GM19324 (cell line): ENCODE measurements around the gene PLXND1.

ENCODE experiments used
- ATAC-seq: cut with Tn5 transposase; IDR thresholded peaks from one replicate; pipeline ENCODE4 v1.9.1; 2021; ENCODE audit warnings: mild to moderate bottlenecking, moderate library complexity; ENCODE audit not compliant: unreplicated experiment, low FRiP score

The PLXND1 gene

DNA sequence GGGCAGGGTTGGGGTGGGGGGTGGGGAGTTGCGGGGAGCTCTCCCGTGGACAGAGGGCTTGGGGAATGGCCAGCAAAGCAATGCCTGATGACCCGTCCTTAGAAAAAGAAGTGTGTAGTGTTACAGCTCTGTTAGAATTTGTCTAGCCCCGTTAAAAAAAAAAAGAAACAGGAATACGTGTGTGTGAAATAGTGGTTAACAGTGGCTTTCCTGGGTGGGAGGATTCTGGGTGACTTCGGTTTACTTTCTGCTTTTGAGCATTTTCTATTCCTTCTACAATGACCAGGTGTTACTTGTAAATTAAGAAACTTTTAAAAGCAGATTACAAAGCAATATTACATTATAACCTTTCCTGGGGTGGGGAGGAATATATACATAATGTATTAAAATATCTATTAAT lies 38.5 kb downstream of the PLXND1 start:
- no peak for ATAC-seq

DNA sequence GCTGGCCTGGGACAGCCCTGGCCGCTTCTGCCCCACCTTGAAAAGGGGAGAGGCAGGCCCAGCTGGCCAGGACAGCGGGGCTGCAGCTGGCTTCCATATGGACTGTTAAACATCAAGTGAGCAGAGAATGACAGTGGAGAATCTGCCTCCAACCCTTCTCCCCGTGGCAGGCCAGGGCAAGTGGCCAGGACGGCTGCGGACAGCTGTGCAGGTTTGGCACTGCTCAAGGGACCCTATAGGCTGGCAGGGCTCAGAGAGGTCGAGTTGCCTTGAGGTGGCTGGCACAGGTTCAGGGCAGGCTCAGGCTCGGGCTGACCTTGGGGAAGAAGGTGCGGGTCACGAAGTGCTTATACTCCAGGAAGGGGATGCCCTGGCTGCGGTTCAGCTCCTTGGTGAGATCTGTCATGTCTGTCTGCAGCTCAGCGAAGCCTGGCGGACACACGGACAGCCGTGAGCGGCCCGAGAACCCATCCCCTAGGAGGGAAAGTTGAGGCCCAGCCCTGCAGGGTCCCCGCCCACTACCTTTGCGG lies 39.2 kb downstream of the PLXND1 start:
- no peak for ATAC-seq

DNA sequence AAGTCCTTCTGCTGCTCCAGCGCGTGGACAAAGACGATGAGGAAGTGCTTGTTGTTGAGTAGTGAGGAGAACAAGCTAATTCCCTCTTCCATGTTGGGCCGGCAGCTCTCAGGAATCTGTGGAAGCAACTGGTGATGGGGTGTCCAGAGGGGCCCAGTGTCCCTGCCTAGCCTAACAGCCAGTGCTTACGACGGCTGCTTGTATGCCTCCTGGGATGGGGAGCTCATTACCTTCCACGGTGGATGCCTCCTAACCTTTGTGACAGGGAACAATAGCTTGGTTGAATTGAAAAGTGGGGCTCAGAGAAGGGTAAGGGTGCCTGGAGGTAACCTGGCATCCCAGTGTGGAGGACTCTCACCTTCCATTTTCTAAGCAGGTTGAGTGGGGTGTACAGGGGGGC lies 40.6 kb downstream of the PLXND1 start:
- no peak for ATAC-seq

DNA sequence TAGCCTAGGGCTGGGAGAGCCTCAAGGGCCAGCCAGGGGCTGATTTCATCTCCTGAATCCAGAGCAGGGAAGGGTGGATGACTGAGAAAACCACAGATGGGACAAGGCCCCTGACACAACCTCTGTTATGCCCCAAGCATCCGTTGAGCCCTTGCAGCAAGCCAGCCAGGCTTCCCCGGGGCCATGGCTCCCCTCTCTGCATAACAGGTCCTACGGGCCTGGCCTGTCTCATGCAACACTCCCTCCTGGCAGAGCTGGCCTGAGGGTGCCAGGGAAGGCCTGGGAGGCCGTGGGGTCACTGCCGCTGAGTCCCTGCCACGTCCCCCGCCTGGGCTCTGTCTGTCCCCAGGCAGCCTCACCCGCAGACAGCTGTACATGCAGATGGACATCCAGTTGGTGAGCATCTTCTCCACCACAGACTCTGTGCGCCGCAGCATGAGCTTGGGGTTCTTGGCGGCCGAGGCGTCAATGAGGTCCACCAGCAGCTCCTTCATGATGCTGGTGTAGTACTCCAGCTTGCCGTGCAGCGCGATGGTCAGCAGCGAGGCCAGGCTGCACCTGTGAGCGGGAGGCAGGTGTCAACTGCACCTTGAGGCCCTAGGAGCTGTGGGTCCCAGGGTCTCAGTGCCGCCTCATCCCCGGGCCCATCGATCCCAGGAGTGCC lies 41.4 kb downstream of the PLXND1 start:
- ATAC-seq = no peak

DNA sequence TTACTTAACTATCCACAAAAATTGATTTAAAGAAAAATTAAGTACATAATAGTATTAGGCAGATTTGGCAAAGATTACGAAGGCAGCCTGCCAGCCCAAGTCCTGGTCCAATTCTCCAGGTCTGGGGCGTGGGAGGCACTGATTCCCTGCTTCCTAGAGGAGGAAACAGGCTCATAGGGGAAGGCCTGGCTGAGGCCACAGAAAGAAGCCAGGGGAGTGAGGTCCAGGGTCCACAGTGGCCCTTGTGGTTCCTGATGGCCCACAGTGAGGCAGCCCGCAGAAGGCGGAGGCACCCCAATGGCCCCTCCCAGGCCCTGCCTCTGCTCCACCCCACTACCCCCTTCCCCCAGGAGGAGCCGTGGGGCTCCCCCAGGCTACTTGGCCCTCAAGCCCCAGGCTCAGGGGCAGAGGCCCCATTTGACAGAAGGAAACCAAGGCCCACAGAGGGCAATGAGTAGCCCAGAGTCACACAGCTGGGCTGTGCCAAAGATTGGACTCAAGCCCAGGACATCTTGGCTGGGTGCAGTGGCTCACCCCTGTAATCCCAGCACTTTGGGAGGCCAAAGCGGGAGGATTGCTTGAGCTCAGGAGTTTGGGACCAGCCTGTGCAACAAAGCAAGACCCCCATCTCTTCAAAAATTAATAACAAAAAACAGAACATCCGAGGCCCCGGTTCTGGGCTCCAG lies 42.5 kb downstream of the PLXND1 start:
- no peak for ATAC-seq

DNA sequence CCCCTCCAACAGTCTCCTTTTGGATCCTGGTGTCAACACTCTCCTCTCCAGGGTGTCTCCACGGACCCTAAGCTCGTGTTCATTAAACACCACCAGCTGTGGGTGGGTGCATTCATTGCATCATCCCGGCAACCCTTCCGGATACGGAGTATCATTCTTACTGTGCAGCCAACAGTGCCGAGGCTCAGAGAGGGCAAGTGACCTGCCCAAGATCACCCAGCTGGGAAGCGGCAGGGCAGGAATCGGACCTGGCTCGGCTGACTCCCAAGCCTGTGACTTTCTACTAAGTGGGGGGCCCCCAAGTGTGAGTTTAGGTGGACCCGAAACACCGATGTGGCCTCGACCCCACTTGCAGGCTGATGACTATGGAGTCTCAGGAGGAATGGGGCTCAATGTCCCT lies 43.1 kb downstream of the PLXND1 start:
- ATAC-seq = no peak

DNA sequence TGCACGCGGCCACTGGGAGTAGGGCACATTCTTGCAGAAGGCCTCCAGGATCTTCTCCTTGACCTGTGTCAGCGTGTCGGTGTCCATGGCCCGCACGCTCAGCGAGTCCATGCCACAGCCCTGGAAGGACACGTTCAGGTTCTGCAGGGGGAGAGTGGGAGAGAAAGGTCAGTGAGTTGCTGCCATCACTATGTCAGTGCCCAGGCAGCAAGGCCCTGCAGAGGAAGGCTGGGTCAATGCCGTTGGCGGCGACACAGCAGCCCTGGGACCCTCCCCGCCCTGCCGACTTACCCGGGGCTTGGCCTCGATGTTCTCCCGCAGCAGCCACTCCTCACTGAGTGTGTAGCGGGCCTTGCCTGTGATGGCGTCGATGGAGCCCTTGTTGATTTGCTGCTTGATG lies 43.7 kb downstream of the PLXND1 start:
- ATAC-seq = no peak

DNA sequence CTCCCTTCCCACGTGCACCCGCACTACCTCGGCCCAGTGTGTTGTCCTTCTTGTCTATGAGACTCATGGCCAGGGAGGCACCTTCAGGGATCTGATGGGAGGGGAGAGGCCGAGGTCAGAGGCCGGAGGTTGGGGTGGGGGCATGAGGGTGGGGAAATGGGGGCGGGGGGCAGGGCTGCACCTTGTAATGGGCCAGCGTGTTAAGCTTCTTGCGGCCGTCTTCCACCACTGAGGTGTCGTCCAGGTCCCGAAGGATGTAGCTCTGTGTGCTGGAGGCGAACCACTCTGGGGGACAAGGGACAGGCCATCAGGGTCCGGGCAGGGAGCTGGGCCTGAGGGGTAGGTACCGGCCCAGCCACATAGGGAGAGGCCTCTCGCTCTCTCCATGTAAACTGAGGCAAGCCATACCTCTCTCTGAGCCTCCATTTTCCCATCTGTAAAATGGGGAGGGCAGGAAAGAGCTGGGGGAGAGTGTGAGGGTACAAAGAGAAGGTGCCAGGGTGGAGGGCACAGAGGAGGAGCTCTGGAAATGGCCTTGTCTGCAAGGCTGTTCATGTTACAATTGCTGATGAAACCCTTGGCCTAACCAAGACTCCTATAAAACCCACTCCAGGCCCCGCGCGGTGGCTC lies 44.7 kb downstream of the PLXND1 start:
- ATAC-seq = no peak

DNA sequence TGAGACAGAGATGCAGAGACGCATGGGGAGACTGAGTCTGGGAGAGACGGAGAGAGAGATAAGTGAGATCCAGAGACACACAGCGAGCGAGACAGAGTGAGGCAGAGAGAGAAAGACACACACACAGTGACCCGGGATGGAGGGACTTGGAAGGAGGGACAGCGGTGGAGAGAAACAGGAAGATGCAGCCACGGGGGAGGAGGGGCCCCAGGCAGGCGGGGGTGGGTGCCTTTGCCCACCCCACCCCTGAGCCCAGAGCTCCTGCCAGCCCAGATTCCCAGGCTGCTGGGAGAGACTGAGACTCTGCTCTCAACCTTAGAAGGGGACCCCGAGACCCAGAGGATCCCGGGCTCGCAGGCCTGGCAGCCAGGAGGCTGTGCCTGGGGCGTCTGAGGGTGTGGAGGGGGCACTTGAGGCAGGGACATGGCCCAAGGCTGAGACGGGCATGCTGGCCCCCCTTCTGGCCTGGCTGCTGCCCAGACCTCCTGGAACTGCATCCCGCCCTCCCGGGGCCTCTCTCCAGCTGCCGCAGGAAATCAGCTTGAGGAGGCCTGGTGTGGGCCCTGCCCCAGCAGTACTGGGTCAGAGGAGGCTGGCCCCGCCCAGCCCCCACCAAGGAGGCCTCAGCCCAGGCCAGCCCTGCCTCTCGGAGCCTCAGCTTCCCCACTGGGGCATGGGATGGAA lies 45.4 kb downstream of the PLXND1 start:
- ATAC-seq = no peak

DNA sequence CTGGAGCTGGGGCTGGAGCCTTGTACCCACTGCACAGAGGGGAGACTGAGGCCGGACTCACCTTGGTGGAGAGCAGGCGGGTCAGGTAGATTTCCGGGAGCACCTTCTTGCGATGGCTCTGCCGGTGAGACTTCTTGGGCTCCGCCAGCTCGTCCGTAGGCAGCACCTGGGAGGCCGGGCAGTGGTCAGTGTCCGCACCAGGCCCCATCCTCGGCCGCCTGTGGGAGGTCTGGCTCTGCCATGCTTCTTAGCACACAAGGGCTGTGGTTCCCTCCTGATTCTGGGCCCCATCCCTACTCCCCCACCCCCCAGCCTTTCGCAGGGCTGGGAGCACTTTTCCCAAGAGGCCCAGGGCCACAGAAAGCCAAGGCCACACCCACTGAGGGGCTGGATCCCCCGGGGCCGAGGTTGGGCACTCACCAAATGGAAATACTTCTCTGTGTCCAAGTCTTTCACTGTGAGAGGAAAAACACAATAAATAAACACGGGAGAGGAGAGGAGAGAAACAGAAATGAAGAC lies 46.1 kb downstream of the PLXND1 start:
- no peak for ATAC-seq

DNA sequence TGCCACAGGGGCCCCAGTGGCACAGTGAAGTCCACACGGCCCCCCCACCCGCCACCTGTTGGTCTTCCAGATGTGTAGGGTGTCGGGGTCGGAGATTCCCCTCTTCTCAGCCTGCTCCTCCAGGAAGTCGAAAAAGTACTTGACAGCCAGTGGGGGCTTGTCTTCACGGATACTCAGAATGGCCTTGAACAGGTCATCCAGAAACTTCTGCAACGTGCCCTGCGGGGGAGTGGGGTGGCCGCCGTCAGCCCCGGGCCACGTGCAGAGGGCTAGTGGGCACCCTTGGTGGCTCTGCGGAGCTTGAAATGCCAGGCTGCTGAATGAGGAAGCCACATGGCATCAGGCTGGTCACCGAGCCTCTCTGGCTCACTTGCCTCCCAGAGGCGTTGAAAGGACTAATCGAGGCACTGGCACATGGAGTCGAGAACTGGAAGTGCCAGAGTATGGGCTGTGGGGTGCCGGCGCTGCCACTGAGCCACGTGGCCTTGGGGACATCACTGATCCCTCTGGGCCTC lies 46.9 kb downstream of the PLXND1 start:
- ATAC-seq = no peak

DNA sequence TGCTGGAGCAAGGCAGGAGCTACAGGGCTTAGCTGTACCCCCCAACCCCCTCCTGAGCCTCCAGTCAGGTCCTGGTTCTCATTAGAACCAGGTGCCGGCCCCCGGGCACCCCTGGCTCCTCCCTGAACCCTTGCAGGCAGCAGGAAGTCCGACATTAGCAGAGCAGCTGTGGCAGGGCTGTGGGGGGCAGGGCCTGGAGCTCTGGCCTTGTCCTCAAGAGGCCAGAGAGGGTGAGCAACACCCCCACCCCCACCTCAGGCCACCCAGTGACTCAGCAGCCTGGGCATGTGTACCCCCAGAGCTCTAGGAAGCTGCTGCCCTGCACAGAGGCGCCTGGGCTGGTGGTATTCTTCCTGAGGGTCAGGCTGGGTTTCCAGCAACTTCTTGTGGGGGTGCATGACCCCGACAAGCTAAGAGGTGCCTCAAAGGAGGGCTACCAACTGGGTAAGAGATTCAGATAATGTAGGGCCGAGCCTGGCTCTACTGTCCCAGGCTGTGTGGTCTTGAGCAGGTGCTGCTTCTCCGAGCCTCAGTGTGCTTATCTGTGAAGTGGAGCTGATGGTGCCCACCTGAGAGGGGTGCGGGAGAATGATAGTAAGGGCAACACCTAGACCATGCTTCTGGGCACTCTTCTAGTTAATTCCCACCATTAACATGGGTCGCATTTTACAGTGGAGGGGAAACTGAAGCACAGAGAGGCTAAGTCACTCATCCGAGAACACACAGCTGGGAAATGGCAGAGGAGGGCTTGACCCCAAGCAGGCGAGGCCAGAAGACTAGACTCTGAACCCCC lies 47.5 kb downstream of the PLXND1 start:
- ATAC-seq = no peak

DNA sequence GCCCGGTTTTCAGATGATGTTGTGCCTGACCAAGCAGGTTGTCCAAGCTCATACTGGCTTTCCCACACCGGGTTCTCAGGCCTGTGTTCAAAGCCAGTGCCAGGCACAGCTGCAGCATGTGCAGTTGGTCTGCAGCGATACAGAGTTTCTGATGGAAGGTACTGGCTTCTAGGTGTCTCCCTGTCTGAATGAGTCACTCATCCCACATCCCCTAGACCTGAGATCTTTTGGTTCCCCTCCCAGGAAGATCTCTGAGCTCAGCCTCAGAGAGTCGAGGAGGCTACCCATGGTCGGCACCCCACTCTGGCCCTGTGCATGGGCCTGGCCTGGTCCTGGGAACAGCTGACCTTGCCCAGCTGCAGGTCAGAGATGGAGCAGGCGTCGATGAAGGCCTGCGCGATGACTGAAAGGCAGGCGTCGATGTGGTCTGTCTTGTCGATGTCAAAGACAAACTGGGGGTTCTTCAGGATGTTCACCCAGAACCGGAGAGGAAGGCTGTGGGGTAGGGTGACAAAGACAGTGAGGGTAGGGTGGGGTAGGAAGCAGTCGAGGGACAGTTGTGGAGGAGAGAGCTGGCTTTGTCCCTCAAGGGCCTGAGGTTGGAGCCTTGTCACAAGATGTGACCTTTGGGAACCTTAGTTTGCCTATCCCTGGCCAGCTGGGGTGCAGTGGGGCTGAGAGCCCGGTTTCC lies 48.2 kb downstream of the PLXND1 start:
- ATAC-seq = no peak

DNA sequence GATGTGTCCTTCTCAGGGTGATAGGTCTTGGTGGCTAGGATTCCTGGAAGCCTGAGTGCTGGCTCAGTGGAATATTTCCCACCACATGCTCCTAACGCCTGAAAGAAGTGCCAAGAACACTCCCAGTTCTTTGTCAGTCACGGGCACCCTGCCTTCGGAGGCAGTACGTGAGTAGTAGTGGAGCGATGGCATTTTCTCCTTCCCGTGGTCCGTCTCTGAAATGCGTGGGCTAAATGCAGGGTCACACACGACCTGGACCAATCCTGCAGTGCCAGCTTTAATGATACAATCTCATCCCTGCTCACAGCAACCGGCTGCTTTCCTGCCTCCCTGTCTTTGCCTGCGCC lies 49.0 kb downstream of the PLXND1 start:
- ATAC-seq = no peak

DNA sequence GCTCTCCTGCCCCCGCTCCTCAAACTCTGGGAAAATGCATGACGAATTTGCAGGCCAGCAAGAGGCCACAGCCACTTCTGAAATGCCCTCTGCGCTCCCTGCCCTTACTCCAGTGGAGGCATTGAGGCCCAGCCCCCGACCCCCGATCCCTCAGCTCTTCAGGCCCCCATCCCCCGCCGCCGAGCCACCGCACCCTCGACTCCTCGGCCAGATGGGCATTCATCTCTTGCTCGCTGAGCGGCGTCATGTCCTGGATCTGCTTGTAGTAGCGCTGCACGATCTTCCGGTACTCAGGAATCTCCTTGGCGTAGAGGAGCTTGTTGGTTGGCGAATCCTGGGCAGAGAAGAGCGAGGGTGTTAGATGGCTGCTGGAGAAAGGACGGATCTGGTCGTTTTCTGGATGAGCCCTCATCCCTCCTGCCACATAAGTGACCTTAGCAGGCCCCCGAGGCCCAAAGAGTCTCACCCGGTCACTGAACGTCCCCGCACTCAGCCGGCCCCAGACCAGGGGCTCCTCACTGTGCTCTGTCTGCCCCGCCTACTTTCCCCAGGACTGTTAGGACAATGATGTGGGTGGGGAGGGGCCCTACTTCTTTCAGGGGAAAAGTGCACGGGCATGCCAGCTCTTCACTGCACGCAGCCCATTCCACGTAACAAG lies 49.5 kb downstream of the PLXND1 start:
- ATAC-seq = no peak

DNA sequence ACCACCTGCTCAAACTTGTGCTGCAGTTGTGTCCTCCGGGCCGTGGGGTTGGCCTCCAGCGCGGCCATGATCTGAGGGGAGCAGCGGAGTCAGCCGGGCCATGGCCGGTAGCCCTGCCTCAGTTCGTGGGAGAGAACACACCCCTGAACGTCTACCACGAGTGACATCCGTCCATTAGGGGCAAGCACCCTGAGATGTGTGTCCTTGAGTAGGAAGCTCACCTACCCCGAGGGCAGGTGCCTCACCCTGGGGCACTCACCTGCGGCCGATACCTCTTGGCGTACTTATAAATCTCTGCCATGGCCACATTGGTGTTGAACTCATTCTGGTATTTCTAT lies 50.1 kb downstream of the PLXND1 start:
- ATAC-seq = no peak

DNA sequence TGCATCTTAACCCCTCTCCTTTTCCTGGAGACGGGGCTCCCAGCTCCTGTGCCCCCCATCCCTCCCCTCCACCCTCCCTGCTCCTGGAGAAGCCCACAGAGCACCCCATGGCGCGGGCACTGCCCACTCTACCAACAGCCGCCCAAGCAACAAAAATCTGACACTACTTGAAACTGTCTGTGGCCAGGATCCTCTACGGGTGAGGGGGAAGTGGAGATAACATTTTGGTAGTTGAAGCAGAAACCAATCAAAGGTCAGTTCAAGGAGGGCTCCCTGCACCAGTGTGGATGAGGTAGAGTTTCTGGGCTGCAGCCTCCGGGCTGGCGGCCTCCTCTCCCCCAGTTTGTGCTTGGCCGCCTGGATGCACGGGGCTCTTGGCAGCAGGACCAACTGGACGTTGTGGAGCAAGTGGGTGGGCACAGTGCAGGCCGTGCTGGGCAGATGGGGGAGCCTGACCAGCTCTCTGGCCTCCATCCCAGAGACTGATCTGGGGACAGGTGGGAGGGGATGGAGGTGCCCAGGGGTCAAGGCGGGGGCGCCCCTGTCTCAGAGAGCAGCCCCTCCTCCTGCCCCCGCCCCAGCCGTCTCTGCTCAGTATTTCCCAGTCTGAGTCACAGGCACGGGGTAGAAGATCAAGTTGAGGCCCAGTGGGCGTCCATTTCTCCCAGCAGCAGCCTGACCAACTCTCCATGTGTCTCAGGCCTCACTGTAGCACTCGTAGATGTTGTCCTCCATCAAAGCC lies 50.7 kb downstream of the PLXND1 start:
- no peak for ATAC-seq

DNA sequence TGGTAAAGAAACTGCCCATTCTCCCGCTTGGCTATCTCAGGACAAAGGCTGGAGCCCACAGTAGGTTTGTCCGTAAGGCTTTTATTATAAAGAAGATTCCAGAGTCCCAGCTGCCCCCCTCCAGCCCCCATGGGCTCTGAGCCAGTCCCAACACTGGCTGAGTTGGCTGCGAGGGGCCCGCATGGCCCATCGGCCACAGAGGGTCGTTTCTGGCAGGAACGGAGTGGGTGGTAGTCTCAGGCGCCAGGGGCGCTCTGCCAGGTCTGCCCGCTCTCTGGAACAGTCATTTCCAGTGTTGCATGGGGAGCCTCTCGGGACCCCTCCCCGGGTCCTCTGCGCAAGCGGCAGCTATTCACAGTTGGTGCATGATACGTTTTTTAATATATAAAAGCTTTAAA lies 51.3 kb downstream of the PLXND1 start:
- no peak for ATAC-seq
